Measurements from ENCODE around the gene DYDC1. TPM values are rescaled to one million over a fixed set of nuclear protein-coding genes. Genes with fewer than 3 reads are reported as not detected.

Gene DYDC1
- total and polyA plus RNA-seq, 2 donors (not counting 3 experiments of a cell fraction or from before 2014, with no cell fraction given), result not detected

GRCh38 chr10:80319725-80320290 is 36.7 kb downstream of the DYDC1 start:
- H3K4me3 ChIP-seq (replicated peaks in 1 of 3; ENCODE audit: insufficient read depth in 1 of 3, low read depth in 1 of 3, low read length in 3 of 3), result no peak overlapping the region
- no peaks in the 10 kb centered on the region for H3K9me1 ChIP-seq (replicated peaks; ENCODE audit: control insufficient read depth, extremely low read depth, insufficient read depth, low read length)
- no peaks in the 10 kb centered on the region for H3K36me3 ChIP-seq (ENCODE audit: control insufficient read depth in 2 of 2, extremely low read depth in 1 of 2, insufficient read depth in 2 of 2, low read length in 2 of 2)
- DNase-seq (ENCODE audit: low read depth, low spot score) (no peak), FAIRE-seq (no peak)
- H2AFZ ChIP-seq (ENCODE audit: low read depth, low read length), result no peak overlapping the region
- CTCF ChIA-PET, result no interaction called here
- no TSS peak for BruUV-seq (replicated peaks)
- no peaks in the 10 kb centered on the region for H3K9me3 ChIP-seq (replicated peaks; ENCODE audit: control insufficient read depth, insufficient read depth, low read length)
- H3K4me1 ChIP-seq (ENCODE audit: control insufficient read depth, extremely low read depth, insufficient read depth, low read length), result no peaks in the 10 kb centered on the region
- intact Hi-C loops (cut with micrococcal nuclease) (no loop called here), dilution Hi-C loops (cut with MboI; ENCODE audit: extremely low pct_ligation_motif_present, low sequenced_read_pairs) (no loop called here)
- POLR2A ChIA-PET, result no interaction called here
- peaks cover 1 to 2% of the 10 kb centered on the region in 2 experiments for H3K27me3 ChIP-seq (ENCODE audit: control insufficient read depth in 2 of 2, insufficient read depth in 2 of 2, low read length in 2 of 2)
- H3K79me2 ChIP-seq (ENCODE audit: control insufficient read depth, insufficient read depth, low read length), result no peaks in the 10 kb centered on the region
- H4K20me1 ChIP-seq (replicated peaks; ENCODE audit: control insufficient read depth, extremely low read depth, insufficient read depth, low read length), result no peaks in the 10 kb centered on the region
- H3K27ac ChIP-seq (ENCODE audit: insufficient read depth, low read depth, low read length), result no peak overlapping the region
- H3K9ac ChIP-seq (replicated peaks; ENCODE audit: extremely low read depth, insufficient read depth, low read length), result no peak overlapping the region
- H3K4me2 ChIP-seq (ENCODE audit: insufficient read depth, low read length), result no peak overlapping the region
- TF ChIP-seq JUN (IDR thresholded peaks at IDR 0.05; ENCODE audit: borderline replicate concordance, insufficient read depth, insufficient read length, low read depth), result no peak
- no peak for TF ChIP-seq POLR2A (IDR thresholded peaks at IDR 0.05; ENCODE audit: low read depth, low read length)
- TF ChIP-seq MYC (IDR thresholded peaks at IDR 0.05; ENCODE audit: low read depth, low read length), result no peak
- TF ChIP-seq FOS (IDR thresholded peaks at IDR 0.05; ENCODE audit: borderline replicate concordance, insufficient read depth, low read length), result no peak
- TF ChIP-seq EZH2 (IDR thresholded peaks at IDR 0.05; ENCODE audit: borderline replicate concordance, low read depth, low read length, severe bottlenecking), result no peak
- TF ChIP-seq POLR2AphosphoS5 (IDR thresholded peaks at IDR 0.05; ENCODE audit: insufficient read depth, low read depth, low read length), result no peak
- no peak for TF ChIP-seq MAX (IDR thresholded peaks at IDR 0.05; ENCODE audit: insufficient read depth, insufficient read length)
- no peak for TF ChIP-seq GATA2 (IDR thresholded peaks at IDR 0.05; ENCODE audit: insufficient read depth, insufficient read length, low read depth, low read length)
- TF ChIP-seq CTCF (IDR thresholded peaks at IDR 0.05; ENCODE audit: extremely low read depth in 1 of 2, insufficient read depth in 1 of 2, low read depth in 1 of 2, low read length in 2 of 2), result no peak

All from endothelial cell of umbilical vein (primary cell).